GM20000 (cell line): ENCODE data around the gene MED1.
"Not testable (repeated sequence)": the region's sequence is repeated elsewhere in the genome, so short reads cannot be mapped to it uniquely, and the experiment has no call there.

Source experiments
- DNase-seq: peaks from one replicate; pipeline ENCODE4 v3.0.0; 2012; ENCODE audit warnings: low spot score
- CTCF ChIP-seq: IDR thresholded peaks from 2 replicates; pipeline ENCODE4 v1.5.1; 2012; ENCODE audit warnings: mild to moderate bottlenecking, control low read depth; ENCODE audit errors: extremely low read depth, missing control alignments

The MED1 gene

GRCh38 chr17:39473310-39473709, 22.2 kb upstream of the MED1 start:
- no peak for TF ChIP-seq CTCF

GRCh38 chr17:39468610-39469009, 17.5 kb upstream of the MED1 start:
- DNase-seq, result not testable (repeated sequence)

More at GRCh38 chr17:39473310-39473709, 22.2 kb upstream of the MED1 start:
- no peak for DNase-seq

- DNase-seq, result not testable (repeated sequence)
These were observed 13.6 kb upstream of the MED1 start for GRCh38 chr17:39464639-39465181.

- TF ChIP-seq CTCF, result no peak
- DNase-seq, result no peak
These were observed 11.7 kb upstream of the MED1 start for GRCh38 chr17:39462631-39463375.

GRCh38 chr17:39461926-39462569, 11.0 kb upstream of the MED1 start:
- DNase-seq, result no peak
- no peak for TF ChIP-seq CTCF

GRCh38 chr17:39461113-39461925, 10.3 kb upstream of the MED1 start, which contains the start of gene CDK12:
CDK12 (plus strand) TSS chr17:39461486; CDS start chr17:39462072, 586 bp downstream.
- peak; percentile 95 for DNase-seq
- no peak for TF ChIP-seq CTCF

- no peak for DNase-seq
- no peak for TF ChIP-seq CTCF
These were observed 4.9 kb upstream of the MED1 start for GRCh38 chr17:39455919-39456318.

- DNase-seq, result no peak
- no peak for TF ChIP-seq CTCF
These were observed 1.0 kb downstream of the MED1 start for GRCh38 chr17:39450051-39450450.
